HG02610 (cell line): Measurements from ENCODE around the gene ST3GAL6.
"Not testable (repeated sequence)": the region's sequence is repeated elsewhere in the genome, so short reads cannot be mapped to it uniquely, and the experiment has no call there.

ENCODE experiments used
- ATAC-seq: cut with Tn5 transposase; IDR thresholded peaks from one replicate; pipeline ENCODE4 v1.9.1; 2021; ENCODE audit warnings: mild to moderate bottlenecking, moderate library complexity; ENCODE audit not compliant: unreplicated experiment

Gene ST3GAL6

DNA sequence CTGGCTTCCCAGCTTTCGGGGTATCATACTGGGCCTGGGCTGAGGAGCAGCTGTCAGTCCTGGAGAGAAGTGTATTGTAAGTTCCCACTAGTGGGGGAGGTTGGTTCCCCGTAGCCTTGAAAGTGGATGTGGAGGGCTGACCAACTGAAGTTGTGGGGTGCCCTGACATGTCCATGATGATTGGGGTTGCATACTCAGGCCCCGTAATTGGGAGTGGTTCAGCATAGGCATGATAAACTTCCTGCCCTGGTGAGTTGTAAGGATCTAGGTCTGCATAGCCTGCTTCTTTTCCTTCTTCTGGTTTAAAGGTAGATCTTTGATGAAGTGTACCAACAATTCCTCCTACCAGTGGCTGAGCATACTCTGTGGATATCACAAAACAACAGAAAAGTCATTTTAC, 36.3 kb downstream of the ST3GAL6 start:
- ATAC-seq, result no peak

DNA sequence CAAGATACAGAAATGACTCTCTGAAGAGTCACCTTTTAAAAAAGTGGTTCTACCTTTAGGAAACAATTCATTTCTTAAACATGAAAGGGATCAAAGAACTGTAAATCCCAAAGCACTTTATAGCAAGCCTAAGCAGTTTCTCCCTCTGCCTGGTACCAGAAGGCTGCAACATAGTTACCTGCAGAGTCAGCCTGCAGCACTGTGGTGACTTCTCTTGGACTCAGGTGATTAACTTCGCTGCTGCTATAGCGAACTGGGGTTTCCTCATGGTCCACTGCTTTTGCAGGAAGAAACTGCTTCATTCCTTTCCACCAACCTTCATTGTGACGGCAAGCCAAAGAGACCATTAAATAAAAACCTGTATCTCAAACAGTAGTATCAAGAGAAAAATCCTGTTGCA, 37.3 kb downstream of the ST3GAL6 start:
- no peak for ATAC-seq

- no peak for ATAC-seq
These were observed 38.1 kb downstream of the ST3GAL6 start for GRCh38 chr3:98801043-98801747.

DNA sequence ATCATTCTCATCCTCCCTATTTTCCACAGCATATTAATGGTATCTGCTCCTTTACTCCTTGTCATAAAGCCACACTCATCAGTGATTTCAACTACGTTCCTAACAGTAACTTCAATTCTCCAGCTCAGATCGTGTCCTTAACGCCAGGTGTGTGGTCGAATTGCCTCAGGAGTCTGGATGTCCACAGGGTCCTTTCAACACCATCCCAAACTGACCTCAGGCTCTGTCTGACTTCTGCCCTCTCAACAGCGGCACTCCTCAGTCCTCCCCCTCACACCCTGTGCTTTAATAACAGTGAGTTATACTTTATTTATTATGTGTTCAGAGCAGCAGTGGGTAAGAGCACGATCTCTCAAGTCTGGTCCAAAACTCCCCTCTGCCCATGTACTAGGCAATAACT, 42.4 kb downstream of the ST3GAL6 start:
- ATAC-seq, result no peak

DNA sequence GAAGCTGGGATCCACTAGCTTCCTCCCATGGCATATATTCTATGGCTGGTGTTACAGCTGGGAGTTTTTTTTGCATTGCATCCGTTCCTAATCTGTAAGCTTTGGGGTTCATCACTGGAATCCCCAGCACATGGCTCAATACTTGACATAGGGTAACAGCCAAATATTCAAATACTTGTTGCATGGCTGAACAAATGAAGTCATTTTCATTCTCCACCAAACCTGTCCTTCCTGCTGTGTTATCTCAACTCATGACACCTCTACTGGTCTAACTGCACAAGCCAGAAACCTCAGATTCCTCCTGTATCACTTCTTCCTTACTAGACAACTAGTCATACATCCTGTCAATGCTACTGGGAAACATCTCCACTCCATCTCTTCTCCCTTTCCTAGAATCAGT, 43.4 kb downstream of the ST3GAL6 start:
- no peak for ATAC-seq

- no peak for ATAC-seq
These were observed 43.9 kb downstream of the ST3GAL6 start for GRCh38 chr3:98807011-98807410.

DNA sequence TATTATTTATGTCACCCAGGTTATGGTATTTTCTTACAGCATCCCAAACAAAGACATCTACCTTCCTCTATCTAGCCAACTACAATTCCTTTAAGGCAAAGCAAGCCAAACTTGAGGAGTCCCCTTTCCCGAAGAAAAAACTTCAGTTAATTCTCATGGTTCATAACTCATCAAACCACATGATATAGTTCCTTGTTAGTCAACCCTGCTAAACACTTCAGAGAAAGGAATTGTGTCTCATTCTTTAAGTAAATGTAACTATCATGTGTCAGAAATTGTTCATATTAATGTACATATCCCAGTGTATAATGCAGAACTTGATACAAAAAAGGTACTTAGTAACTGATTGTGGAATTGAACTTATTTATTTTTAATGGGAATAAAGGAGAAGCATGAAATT, 44.4 kb downstream of the ST3GAL6 start:
- no peak for ATAC-seq

GRCh38 chr3:98808071-98808470, 44.9 kb downstream of the ST3GAL6 start:
- no peak for ATAC-seq

GRCh38 chr3:98809557-98809956, 46.4 kb downstream of the ST3GAL6 start:
- ATAC-seq, result peak; percentile 39

- ATAC-seq, result no peak
These were observed 47.9 kb downstream of the ST3GAL6 start for GRCh38 chr3:98811048-98811447.

GRCh38 chr3:98812851-98813374, 49.8 kb downstream of the ST3GAL6 start:
- no peak for ATAC-seq

GRCh38 chr3:98814817-98815420, 51.8 kb downstream of the ST3GAL6 start:
- no peak for ATAC-seq

DNA sequence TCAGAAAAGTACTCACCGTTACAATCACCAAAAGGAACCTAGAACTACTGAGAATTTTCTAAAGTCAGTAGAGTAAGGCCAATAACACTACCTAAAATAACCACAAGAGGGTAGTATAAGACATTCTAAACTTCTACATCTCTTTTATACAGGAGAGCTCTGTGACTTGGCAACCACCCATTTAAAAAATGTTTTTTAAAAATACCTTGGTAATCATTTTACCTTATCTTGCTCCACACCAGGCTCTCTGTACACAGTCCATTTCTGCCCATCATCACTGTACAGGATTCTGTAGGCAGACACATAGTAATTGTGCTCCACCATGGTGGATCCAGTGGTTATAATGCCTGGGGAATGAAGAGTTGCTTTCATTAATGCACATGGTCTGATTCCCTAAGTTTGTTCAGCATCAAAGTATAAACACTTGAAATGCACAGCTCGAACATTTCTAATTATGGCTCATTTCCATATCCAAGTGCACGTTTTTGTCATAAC, 54.5 kb downstream of the ST3GAL6 start:
- peak; percentile 78 for ATAC-seq

DNA sequence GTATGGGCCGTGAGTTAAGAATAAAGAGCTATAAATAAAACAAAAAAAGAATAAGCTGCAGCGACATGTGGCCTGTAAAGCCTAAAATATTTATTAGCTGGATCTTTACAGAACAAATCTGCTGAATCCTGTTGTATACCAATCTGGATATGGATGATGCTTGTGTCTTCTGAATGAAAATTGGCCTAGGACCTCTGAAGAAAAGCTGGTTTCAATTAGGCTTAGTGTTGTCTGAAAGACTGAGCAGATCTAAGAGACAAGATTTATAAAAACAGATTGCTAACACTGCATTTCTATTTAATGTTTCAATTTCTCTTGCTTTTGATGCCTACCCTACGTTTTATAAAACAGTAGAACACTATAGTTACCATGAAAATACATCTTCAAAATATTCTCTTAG, 57.9 kb downstream of the ST3GAL6 start:
- ATAC-seq, result no peak

- ATAC-seq, result no peak
These were observed 60.7 kb downstream of the ST3GAL6 start for GRCh38 chr3:98823791-98824190.

GRCh38 chr3:98824256-98824655, 61.1 kb downstream of the ST3GAL6 start:
- ATAC-seq, result no peak

- ATAC-seq, result no peak
These were observed 63.0 kb downstream of the ST3GAL6 start for GRCh38 chr3:98826126-98826525.

- no peak for ATAC-seq
These were observed 64.2 kb downstream of the ST3GAL6 start for GRCh38 chr3:98827221-98827920.

GRCh38 chr3:98829246-98829832, 66.2 kb downstream of the ST3GAL6 start:
- no peak for ATAC-seq

DNA sequence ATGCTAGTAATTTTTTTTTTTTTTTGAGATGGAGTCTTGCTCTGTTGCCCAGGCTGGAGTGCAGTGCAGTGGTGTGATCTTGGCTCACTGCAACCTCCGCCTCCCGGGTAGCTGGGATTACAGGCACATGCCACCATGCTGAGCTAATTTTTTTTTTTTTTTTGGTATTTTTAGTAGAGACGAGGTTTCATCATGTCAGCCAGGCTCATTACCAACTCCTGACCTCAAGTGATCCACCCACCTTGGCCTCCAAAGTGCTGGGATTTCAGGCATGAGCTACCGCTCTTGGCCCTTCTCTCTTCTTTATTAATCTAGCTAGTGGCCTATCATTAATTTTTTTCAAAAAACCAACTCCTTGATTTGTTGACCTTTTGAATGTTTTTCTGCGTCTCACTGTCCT, 67.9 kb downstream of the ST3GAL6 start:
- ATAC-seq, result not testable (repeated sequence)

- ATAC-seq, result no peak
These were observed 76.7 kb downstream of the ST3GAL6 start for GRCh38 chr3:98839846-98840245.
